Measurements from ENCODE around the gene STAG1.

The STAG1 gene

DNA sequence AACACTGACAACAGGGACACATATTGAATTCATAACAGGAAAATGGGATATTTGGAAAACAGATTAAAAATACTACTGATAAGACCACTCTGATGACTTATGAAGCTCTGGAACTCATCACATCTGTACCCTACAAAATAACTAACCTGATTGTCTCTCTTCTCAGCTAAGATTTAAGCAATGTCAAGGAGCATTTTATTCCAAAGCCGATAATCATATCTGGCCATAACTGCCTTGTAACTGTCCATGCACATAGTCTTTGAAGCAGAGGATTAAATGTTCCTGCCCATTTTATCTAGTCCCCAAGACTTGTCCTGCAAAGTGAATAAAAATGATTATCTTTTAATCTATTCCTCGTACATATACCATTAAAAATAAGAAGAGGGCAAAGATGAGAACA is 234.1 kb downstream of the STAG1 start:
- no peaks in the 10 kb centered on the region for H3K4me1 ChIP-seq (ENCODE audit: control insufficient read depth, insufficient read depth, low read length)
- TF ChIP-seq ZNF138 (tag by site-specific recombination; IDR thresholded peaks at IDR 0.05; ENCODE audit: borderline replicate concordance) (no peak), ZNF473 (tag by site-specific recombination; IDR thresholded peaks at IDR 0.05) (no peak), ZNF248 (tag by site-specific recombination; IDR thresholded peaks at IDR 0.05) (no peak), ZNF837 (tag by site-specific recombination; IDR thresholded peaks at IDR 0.05) (no peak), ZNF677 (tag by site-specific recombination; IDR thresholded peaks at IDR 0.05) (no peak), ZNF501 (tag by site-specific recombination; IDR thresholded peaks at IDR 0.05) (no peak), BCL11B (tag by site-specific recombination; IDR thresholded peaks at IDR 0.05; ENCODE audit: low read depth) (no peak), ZSCAN30 (tag by site-specific recombination; IDR thresholded peaks at IDR 0.05) (no peak), ZEB2 (tag by site-specific recombination; IDR thresholded peaks at IDR 0.05) (no peak), WT1 (tag by site-specific recombination; IDR thresholded peaks at IDR 0.05) (no peak), ZNF624 (tag by site-specific recombination; IDR thresholded peaks at IDR 0.05) (no peak), ZNF394 (tag by site-specific recombination; IDR thresholded peaks at IDR 0.05; ENCODE audit: borderline replicate concordance) (no peak)
- TF ChIP-seq, protein P1, sequence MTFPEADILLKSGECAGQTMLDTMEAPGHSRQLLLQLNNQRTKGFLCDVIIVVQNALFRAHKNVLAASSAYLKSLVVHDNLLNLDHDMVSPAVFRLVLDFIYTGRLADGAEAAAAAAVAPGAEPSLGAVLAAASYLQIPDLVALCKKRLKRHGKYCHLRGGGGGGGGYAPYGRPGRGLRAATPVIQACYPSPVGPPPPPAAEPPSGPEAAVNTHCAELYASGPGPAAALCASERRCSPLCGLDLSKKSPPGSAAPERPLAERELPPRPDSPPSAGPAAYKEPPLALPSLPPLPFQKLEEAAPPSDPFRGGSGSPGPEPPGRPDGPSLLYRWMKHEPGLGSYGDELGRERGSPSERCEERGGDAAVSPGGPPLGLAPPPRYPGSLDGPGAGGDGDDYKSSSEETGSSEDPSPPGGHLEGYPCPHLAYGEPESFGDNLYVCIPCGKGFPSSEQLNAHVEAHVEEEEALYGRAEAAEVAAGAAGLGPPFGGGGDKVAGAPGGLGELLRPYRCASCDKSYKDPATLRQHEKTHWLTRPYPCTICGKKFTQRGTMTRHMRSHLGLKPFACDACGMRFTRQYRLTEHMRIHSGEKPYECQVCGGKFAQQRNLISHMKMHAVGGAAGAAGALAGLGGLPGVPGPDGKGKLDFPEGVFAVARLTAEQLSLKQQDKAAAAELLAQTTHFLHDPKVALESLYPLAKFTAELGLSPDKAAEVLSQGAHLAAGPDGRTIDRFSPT (tag by site-specific recombination; IDR thresholded peaks at IDR 0.05) = no peak
- TF ChIP-seq, protein P2, sequence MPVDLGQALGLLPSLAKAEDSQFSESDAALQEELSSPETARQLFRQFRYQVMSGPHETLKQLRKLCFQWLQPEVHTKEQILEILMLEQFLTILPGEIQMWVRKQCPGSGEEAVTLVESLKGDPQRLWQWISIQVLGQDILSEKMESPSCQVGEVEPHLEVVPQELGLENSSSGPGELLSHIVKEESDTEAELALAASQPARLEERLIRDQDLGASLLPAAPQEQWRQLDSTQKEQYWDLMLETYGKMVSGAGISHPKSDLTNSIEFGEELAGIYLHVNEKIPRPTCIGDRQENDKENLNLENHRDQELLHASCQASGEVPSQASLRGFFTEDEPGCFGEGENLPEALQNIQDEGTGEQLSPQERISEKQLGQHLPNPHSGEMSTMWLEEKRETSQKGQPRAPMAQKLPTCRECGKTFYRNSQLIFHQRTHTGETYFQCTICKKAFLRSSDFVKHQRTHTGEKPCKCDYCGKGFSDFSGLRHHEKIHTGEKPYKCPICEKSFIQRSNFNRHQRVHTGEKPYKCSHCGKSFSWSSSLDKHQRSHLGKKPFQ (tag by site-specific recombination; IDR thresholded peaks at IDR 0.05) = no peak
- TF ChIP-seq, protein P3, sequence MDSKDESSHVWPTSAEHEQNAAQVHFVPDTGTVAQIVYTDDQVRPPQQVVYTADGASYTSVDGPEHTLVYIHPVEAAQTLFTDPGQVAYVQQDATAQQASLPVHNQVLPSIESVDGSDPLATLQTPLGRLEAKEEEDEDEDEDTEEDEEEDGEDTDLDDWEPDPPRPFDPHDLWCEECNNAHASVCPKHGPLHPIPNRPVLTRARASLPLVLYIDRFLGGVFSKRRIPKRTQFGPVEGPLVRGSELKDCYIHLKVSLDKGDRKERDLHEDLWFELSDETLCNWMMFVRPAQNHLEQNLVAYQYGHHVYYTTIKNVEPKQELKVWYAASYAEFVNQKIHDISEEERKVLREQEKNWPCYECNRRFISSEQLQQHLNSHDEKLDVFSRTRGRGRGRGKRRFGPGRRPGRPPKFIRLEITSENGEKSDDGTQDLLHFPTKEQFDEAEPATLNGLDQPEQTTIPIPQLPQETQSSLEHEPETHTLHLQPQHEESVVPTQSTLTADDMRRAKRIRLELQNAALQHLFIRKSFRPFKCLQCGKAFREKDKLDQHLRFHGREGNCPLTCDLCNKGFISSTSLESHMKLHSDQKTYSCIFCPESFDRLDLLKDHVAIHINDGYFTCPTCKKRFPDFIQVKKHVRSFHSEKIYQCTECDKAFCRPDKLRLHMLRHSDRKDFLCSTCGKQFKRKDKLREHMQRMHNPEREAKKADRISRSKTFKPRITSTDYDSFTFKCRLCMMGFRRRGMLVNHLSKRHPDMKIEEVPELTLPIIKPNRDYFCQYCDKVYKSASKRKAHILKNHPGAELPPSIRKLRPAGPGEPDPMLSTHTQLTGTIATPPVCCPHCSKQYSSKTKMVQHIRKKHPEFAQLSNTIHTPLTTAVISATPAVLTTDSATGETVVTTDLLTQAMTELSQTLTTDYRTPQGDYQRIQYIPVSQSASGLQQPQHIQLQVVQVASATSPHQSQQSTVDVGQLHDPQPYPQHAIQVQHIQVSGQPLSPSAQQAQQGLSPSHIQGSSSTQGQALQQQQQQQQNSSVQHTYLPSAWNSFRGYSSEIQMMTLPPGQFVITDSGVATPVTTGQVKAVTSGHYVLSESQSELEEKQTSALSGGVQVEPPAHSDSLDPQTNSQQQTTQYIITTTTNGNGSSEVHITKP (tag by site-specific recombination; IDR thresholded peaks at IDR 0.05) = no peak
- no peaks in the 10 kb centered on the region for H3K9me3 ChIP-seq (ENCODE audit: control insufficient read depth, insufficient read depth, low read depth, low read length)
- no peaks in the 10 kb centered on the region for H3K36me3 ChIP-seq (ENCODE audit: control insufficient read depth in 2 of 2, insufficient read depth in 1 of 2, low read length in 2 of 2)
- H3K27ac ChIP-seq (ENCODE audit: extremely low read depth, low read depth, low read length) = no peak overlapping the region
- ChIA-PET CTCF (no interaction called here), POLR2A (no interaction called here)
- H3K4me3 ChIP-seq (ENCODE audit: low read depth, low read length) = no peak overlapping the region

DNA sequence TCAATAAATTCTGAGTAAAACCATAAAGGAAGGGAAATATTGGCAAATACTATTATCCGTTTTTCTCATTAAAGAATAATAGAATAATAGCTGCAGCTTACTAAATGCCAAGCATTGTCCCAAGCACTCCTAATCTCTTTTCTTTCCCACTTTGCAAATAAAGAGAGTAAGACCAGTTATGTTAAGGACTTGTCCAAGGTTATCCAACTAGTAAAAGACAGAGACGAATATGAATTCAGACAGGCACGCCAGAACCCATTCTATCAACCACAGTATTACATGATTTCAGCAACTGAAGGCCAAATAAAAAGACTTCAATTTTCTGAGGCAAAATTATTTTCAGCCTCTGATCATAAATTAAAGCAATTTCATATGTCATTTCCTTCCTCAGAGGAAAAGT is 235.5 kb downstream of the STAG1 start:
- CTCF ChIA-PET = no interaction called here
- H3K9me3 ChIP-seq (ENCODE audit: control insufficient read depth, insufficient read depth, low read depth, low read length) = no peaks in the 10 kb centered on the region
- no peak overlapping the region for H3K4me3 ChIP-seq (ENCODE audit: low read depth, low read length)
- no peaks in the 10 kb centered on the region for H3K4me1 ChIP-seq (ENCODE audit: control insufficient read depth, insufficient read depth, low read length)
- H3K27ac ChIP-seq (ENCODE audit: extremely low read depth, low read depth, low read length) = no peak overlapping the region
- H3K36me3 ChIP-seq (ENCODE audit: control insufficient read depth in 2 of 2, insufficient read depth in 1 of 2, low read length in 2 of 2) = no peaks in the 10 kb centered on the region
- POLR2A ChIA-PET = no interaction called here
- TF ChIP-seq, protein P4, sequence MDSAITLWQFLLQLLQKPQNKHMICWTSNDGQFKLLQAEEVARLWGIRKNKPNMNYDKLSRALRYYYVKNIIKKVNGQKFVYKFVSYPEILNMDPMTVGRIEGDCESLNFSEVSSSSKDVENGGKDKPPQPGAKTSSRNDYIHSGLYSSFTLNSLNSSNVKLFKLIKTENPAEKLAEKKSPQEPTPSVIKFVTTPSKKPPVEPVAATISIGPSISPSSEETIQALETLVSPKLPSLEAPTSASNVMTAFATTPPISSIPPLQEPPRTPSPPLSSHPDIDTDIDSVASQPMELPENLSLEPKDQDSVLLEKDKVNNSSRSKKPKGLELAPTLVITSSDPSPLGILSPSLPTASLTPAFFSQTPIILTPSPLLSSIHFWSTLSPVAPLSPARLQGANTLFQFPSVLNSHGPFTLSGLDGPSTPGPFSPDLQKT (IDR thresholded peaks at IDR 0.05; ENCODE audit: borderline replicate concordance, low read depth, low read length) = no peak
- TF ChIP-seq TRIM28 (IDR thresholded peaks at IDR 0.05; ENCODE audit: borderline replicate concordance, low read length) (no peak), ZNF701 (tag by site-specific recombination; IDR thresholded peaks at IDR 0.05) (no peak), ZNF548 (tag by site-specific recombination; IDR thresholded peaks at IDR 0.05) (no peak), ZNF404 (tag by site-specific recombination; IDR thresholded peaks at IDR 0.05) (no peak)
- TF ChIP-seq, protein P5, sequence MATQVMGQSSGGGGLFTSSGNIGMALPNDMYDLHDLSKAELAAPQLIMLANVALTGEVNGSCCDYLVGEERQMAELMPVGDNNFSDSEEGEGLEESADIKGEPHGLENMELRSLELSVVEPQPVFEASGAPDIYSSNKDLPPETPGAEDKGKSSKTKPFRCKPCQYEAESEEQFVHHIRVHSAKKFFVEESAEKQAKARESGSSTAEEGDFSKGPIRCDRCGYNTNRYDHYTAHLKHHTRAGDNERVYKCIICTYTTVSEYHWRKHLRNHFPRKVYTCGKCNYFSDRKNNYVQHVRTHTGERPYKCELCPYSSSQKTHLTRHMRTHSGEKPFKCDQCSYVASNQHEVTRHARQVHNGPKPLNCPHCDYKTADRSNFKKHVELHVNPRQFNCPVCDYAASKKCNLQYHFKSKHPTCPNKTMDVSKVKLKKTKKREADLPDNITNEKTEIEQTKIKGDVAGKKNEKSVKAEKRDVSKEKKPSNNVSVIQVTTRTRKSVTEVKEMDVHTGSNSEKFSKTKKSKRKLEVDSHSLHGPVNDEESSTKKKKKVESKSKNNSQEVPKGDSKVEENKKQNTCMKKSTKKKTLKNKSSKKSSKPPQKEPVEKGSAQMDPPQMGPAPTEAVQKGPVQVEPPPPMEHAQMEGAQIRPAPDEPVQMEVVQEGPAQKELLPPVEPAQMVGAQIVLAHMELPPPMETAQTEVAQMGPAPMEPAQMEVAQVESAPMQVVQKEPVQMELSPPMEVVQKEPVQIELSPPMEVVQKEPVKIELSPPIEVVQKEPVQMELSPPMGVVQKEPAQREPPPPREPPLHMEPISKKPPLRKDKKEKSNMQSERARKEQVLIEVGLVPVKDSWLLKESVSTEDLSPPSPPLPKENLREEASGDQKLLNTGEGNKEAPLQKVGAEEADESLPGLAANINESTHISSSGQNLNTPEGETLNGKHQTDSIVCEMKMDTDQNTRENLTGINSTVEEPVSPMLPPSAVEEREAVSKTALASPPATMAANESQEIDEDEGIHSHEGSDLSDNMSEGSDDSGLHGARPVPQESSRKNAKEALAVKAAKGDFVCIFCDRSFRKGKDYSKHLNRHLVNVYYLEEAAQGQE (tag by site-specific recombination; IDR thresholded peaks at IDR 0.05) = no peak
- TF ChIP-seq, protein P6, sequence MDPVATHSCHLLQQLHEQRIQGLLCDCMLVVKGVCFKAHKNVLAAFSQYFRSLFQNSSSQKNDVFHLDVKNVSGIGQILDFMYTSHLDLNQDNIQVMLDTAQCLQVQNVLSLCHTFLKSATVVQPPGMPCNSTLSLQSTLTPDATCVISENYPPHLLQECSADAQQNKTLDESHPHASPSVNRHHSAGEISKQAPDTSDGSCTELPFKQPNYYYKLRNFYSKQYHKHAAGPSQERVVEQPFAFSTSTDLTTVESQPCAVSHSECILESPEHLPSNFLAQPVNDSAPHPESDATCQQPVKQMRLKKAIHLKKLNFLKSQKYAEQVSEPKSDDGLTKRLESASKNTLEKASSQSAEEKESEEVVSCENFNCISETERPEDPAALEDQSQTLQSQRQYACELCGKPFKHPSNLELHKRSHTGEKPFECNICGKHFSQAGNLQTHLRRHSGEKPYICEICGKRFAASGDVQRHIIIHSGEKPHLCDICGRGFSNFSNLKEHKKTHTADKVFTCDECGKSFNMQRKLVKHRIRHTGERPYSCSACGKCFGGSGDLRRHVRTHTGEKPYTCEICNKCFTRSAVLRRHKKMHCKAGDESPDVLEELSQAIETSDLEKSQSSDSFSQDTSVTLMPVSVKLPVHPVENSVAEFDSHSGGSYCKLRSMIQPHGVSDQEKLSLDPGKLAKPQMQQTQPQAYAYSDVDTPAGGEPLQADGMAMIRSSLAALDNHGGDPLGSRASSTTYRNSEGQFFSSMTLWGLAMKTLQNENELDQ (tag by site-specific recombination; IDR thresholded peaks at IDR 0.05; ENCODE audit: low read depth) = no peak
